ENCODE data around the gene SSTR5. TPM values are rescaled to one million over a fixed set of nuclear protein-coding genes. Genes with fewer than 3 reads are reported as not detected.

The SSTR5 gene
- total and polyA plus RNA-seq, 2 of the 4 experiments (the other 2 are of a cell fraction): not detected

DNA sequence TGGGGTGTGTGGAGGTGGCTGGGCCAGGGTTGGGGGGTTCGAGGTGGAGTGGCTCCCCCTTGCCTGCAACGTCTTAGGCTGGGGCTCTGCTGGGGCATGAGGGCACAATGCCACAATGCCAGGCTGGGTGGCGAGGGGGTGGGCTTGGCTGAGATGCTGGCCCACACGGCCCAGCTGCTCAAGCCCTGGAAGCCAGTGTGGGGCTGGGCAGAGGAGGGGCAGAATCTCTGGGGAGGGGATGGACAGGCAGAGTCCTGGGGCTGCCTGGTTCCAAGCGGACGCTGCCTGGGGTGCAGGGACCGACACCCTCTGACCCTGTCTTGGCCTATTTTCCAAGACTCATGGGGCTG, 37.5 kb upstream of the SSTR5 start:
- in situ Hi-C loops (cut with MboI; ENCODE audit: low sequenced_read_pairs) (no loop called here), intact Hi-C loops (cut with micrococcal nuclease) (no loop called here), dilution Hi-C loops (cut with HindIII; ENCODE audit: low sequenced_read_pairs, unreplicated experiment) (no loop called here)
- Histone ChIP-seq H3K56ac (ENCODE audit: extremely low read depth, insufficient read depth, low read length) (no peak overlapping the region), H4K20me1 (ENCODE audit: insufficient read depth, low read length) (no peaks in the 10 kb centered on the region), H3K18ac (ENCODE audit: low read depth, low read length) (no peak overlapping the region), H4K8ac (ENCODE audit: low read depth in 2 of 2, low read length in 2 of 2) (no peak overlapping the region), H3K4me1 (ENCODE audit: control insufficient read depth, insufficient read depth, low read length) (no peaks in the 10 kb centered on the region), H2BK20ac (ENCODE audit: low read depth, low read length) (no peak overlapping the region), H3K36me3 (ENCODE audit: control insufficient read depth, insufficient read depth, low read length) (no peaks in the 10 kb centered on the region), H3K27ac (ENCODE audit: insufficient read depth, low read length) (no peak overlapping the region), H2BK5ac (ENCODE audit: low read depth, low read length, poor library complexity, severe bottlenecking) (no peak overlapping the region), H4K91ac (ENCODE audit: insufficient read depth, low read depth, low read length) (no peak overlapping the region), H2BK120ac (ENCODE audit: low read depth, low read length) (no peak overlapping the region), H3K4me2 (ENCODE audit: low read depth, low read length) (no peak overlapping the region), H3K4me3 (ENCODE audit: insufficient read depth, low read depth, low read length) (no peak overlapping the region), H3K9me3 (ENCODE audit: control insufficient read depth, insufficient read depth, low read length) (no peaks in the 10 kb centered on the region; the same call in 1 of the 2 replicates), H2BK15ac (ENCODE audit: low read depth, low read length) (no peak overlapping the region), H3K4ac (ENCODE audit: low read depth, low read length) (no peak overlapping the region), H2AK5ac (ENCODE audit: low read depth, low read length) (no peak overlapping the region), H3K79me1 (ENCODE audit: low read depth in 1 of 2, low read length in 2 of 2) (no peaks in the 10 kb centered on the region), H3K9me1 (ENCODE audit: insufficient read depth, low read length) (no peaks in the 10 kb centered on the region), H3K23ac (ENCODE audit: low read depth, low read length) (no peak overlapping the region), H2AFZ (replicated peaks; ENCODE audit: low read length, poor library complexity) (no peak overlapping the region), H3K9ac (ENCODE audit: low read depth, low read length) (no peak overlapping the region), H3K14ac (replicated peaks; ENCODE audit: low read depth, low read length) (no peak overlapping the region), H3K27me3 (ENCODE audit: control insufficient read depth, insufficient read depth, low read length) (peaks cover 19% of the 10 kb centered on the region), H2AK9ac (replicated peaks; ENCODE audit: low read depth, low read length, poor library complexity) (no peak overlapping the region), H4K5ac (ENCODE audit: low read depth, low read length) (no peak overlapping the region)
- TF ChIP-seq CHD1 (IDR thresholded peaks at IDR 0.05; ENCODE audit: low read depth, low read length) (no peak), RCOR1 (IDR thresholded peaks at IDR 0.05; ENCODE audit: insufficient replicate concordance, low read length) (no peak), POLR2A (IDR thresholded peaks at IDR 0.05; ENCODE audit: low read depth, low read length) (no peak), RAD21 (IDR thresholded peaks at IDR 0.05; ENCODE audit: low read length) (no peak), NFE2L2 (IDR thresholded peaks at IDR 0.05; ENCODE audit: low read depth, low read length) (no peak), FOS (IDR thresholded peaks at IDR 0.05; ENCODE audit: low read depth, low read length) (no peak), MXI1 (IDR thresholded peaks at IDR 0.05; ENCODE audit: borderline replicate concordance, low read depth, low read length) (no peak), BHLHE40 (IDR thresholded peaks at IDR 0.05; ENCODE audit: low read depth, low read length) (no peak), RFX5 (IDR thresholded peaks at IDR 0.05; ENCODE audit: low read depth, low read length) (no peak), MAZ (IDR thresholded peaks at IDR 0.05; ENCODE audit: borderline replicate concordance, low read depth, low read length) (no peak), CEBPB (IDR thresholded peaks at IDR 0.05; ENCODE audit: low read depth, low read length) (no peak), SMC3 (IDR thresholded peaks at IDR 0.05; ENCODE audit: low read depth, low read length) (no peak), MAFK (IDR thresholded peaks at IDR 0.05; ENCODE audit: low read depth, low read length) (no peak)
- TF ChIP-seq, protein P1, sequence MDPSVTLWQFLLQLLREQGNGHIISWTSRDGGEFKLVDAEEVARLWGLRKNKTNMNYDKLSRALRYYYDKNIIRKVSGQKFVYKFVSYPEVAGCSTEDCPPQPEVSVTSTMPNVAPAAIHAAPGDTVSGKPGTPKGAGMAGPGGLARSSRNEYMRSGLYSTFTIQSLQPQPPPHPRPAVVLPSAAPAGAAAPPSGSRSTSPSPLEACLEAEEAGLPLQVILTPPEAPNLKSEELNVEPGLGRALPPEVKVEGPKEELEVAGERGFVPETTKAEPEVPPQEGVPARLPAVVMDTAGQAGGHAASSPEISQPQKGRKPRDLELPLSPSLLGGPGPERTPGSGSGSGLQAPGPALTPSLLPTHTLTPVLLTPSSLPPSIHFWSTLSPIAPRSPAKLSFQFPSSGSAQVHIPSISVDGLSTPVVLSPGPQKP (IDR thresholded peaks at IDR 0.05; ENCODE audit: borderline replicate concordance, low read depth, low read length): no peak
- TF ChIP-seq, protein P2, sequence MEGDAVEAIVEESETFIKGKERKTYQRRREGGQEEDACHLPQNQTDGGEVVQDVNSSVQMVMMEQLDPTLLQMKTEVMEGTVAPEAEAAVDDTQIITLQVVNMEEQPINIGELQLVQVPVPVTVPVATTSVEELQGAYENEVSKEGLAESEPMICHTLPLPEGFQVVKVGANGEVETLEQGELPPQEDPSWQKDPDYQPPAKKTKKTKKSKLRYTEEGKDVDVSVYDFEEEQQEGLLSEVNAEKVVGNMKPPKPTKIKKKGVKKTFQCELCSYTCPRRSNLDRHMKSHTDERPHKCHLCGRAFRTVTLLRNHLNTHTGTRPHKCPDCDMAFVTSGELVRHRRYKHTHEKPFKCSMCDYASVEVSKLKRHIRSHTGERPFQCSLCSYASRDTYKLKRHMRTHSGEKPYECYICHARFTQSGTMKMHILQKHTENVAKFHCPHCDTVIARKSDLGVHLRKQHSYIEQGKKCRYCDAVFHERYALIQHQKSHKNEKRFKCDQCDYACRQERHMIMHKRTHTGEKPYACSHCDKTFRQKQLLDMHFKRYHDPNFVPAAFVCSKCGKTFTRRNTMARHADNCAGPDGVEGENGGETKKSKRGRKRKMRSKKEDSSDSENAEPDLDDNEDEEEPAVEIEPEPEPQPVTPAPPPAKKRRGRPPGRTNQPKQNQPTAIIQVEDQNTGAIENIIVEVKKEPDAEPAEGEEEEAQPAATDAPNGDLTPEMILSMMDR (conservative IDR thresholded peaks at IDR 0.05; ENCODE audit: low read depth, low read length): no peak
- TF ChIP-seq, protein P3, sequence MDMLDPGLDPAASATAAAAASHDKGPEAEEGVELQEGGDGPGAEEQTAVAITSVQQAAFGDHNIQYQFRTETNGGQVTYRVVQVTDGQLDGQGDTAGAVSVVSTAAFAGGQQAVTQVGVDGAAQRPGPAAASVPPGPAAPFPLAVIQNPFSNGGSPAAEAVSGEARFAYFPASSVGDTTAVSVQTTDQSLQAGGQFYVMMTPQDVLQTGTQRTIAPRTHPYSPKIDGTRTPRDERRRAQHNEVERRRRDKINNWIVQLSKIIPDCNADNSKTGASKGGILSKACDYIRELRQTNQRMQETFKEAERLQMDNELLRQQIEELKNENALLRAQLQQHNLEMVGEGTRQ (IDR thresholded peaks at IDR 0.05; ENCODE audit: low read depth, low read length): no peak
- BruUV-seq (replicated peaks): no TSS peak
- WGBS, 2 experiments (ENCODE audit: extremely low coverage in 2 of 2, insufficient read length in 1 of 2): 37% methylated on average over 2 of the region's 7 CpGs; no CpG with 5 or more reads in 1 of the 2 experiments
- ATAC-seq (ENCODE audit: low read depth) (no peak), DNase-seq (no peak)
- ChIA-PET POLR2A (ENCODE audit: unreplicated experiment) (no interaction called here), CTCF (no interaction called here)

All from IMR-90 (cell line).